HCT116 (cell line): ENCODE results near the gene PKHD1. TPM values are rescaled to one million over a fixed set of nuclear protein-coding genes. Genes with fewer than 3 reads are reported as not detected.

Experiments
- ATAC-seq: fragments of 200-7000 bp; cut with Tn5 transposase; 2 replicates; pipeline ENCODE4 v1.9.1; 2020; ENCODE audit warnings: mild to moderate bottlenecking, moderate library complexity
- BruUV-seq: library from RNA; stranded (reverse); fragments of 400-500 nt; replicated peaks from 2 replicates; lab custom pipeline; 2021; lab: Mats Ljungman, UMichigan
- CTCF ChIA-PET: fragments of 300-600 bp; sonication (Branson Sonifier 250); formaldehyde crosslinking; loops from one replicate; lab custom pipeline; 2021; ENCODE audit warnings: antibody characterized with exemption; lab: Charles Lee
- POLR2A ChIA-PET: fragments of 300-600, 350-600 bp; sonication (Branson Sonifier 250); formaldehyde crosslinking; loops from one replicate; lab custom pipeline; 2021; ENCODE audit warnings: antibody characterized with exemption; lab: Charles Lee
- RAD21 ChIA-PET, 2 experiments: fragments of 300-600 bp; sonication (Branson Sonifier 250); formaldehyde crosslinking; loops; one replicate each; lab custom pipeline; 2023; ENCODE audit warnings: low total read pairs in 2 of 2; ENCODE audit not compliant: uncharacterized antibody in 2 of 2, unreplicated experiment in 2 of 2, low non-redundant PET in 1 of 2; lab: Charles Lee
- DNase-seq: peaks from one replicate; pipeline ENCODE4 v3.0.0-alpha.2; 2010; ENCODE audit warnings: low read depth, low spot score
- H2AFZ ChIP-seq: fragments of 200-600 bp; shearing (Covaris generic), sonication (generic); 2 replicates; pipeline ENCODE4 v1.6.1; 2017; ENCODE audit warnings: low read depth, mixed run types, mixed read lengths, antibody characterized with exemption, low read length; ENCODE audit not compliant: poor library complexity, severe bottlenecking
- H3K27ac ChIP-seq: 2 replicates; pipeline ENCODE4 v1.5.1; 2012; ENCODE audit warnings: low read depth, low read length
- H3K27me3 ChIP-seq: fragments of 200-600 bp; sonication (generic); 2 replicates; pipeline ENCODE4 v1.6.1; 2016; ENCODE audit warnings: mixed run types, low read length, mixed read lengths; ENCODE audit not compliant: insufficient read depth
- H3K36me3 ChIP-seq, 2 experiments: fragments of 200-500 bp in 1 of 2; fragments of 200-600 bp in 1 of 2; sonication (Bioruptor generic) in 1 of 2; sonication (generic) in 1 of 2; 2 replicates each; pipeline versions ENCODE4 v1.5.1 to v1.6.1; 2014 to 2016; ENCODE audit warnings: low read length in 2 of 2, inconsistent platforms in 1 of 2, mixed read lengths in 1 of 2, mixed run types in 1 of 2; ENCODE audit not compliant: insufficient read depth in 2 of 2, control insufficient read depth in 1 of 2
- H3K4me1 ChIP-seq, 2 experiments: fragments of 200-600 bp in 1 of 2; sonication (generic) in 1 of 2; 2 replicates each; pipeline versions ENCODE4 v1.5.1 to v1.6.1; 2012 to 2017; ENCODE audit warnings: low read length in 2 of 2, inconsistent platforms in 1 of 2, mild to moderate bottlenecking in 1 of 2, mixed read lengths in 1 of 2, mixed run types in 1 of 2, moderate library complexity in 1 of 2; ENCODE audit not compliant: insufficient read depth in 2 of 2, control insufficient read depth in 1 of 2
- H3K4me2 ChIP-seq: fragments of 200-600 bp; sonication (generic); 2 replicates; pipeline ENCODE4 v1.6.1; 2017; ENCODE audit warnings: mixed run types, low read length, mixed read lengths
- H3K4me3 ChIP-seq, 2 experiments: fragments of 200-600 bp in 1 of 2; sonication (generic) in 1 of 2; replicated peaks in 1 of 2; 2 replicates each; pipeline ENCODE4 v1.5.1; 2011 to 2016; ENCODE audit warnings: low read length in 2 of 2, control low read depth in 1 of 2, low read depth in 1 of 2, mild to moderate bottlenecking in 1 of 2, mixed read lengths in 1 of 2, mixed run types in 1 of 2
- H3K79me2 ChIP-seq: fragments of 200-600 bp; sonication (generic); 2 replicates; pipeline ENCODE4 v1.6.1; 2017; ENCODE audit warnings: mild to moderate bottlenecking, mixed run types, low read length, moderate library complexity, mixed read lengths; ENCODE audit not compliant: insufficient read depth
- H3K9ac ChIP-seq: fragments of 200-600 bp; sonication (generic); 2 replicates; pipeline ENCODE4 v1.6.1; 2016; ENCODE audit warnings: low read length, mixed read lengths
- H3K9me2 ChIP-seq: fragments of 200-600 bp; sonication (generic), shearing (Covaris generic); 2 replicates; pipeline ENCODE4 v1.6.1; 2017; ENCODE audit warnings: mixed run types, mild to moderate bottlenecking, moderate library complexity; ENCODE audit not compliant: insufficient read depth
- H3K9me3 ChIP-seq, 2 experiments: fragments of 200-500 bp in 1 of 2; fragments of 200-600 bp in 1 of 2; sonication (Bioruptor generic) in 1 of 2; sonication (generic) in 1 of 2; 2 replicates each; pipeline ENCODE4 v1.6.1; 2014 to 2017; ENCODE audit warnings: low read length in 2 of 2, mixed read lengths in 2 of 2, inconsistent platforms in 1 of 2, low read depth in 1 of 2, mild to moderate bottlenecking in 1 of 2, mixed run types in 1 of 2, moderate library complexity in 1 of 2; ENCODE audit not compliant: control insufficient read depth in 1 of 2, insufficient read depth in 1 of 2
- H4K20me1 ChIP-seq: fragments of 200-600 bp; sonication (generic), shearing (Covaris generic); 2 replicates; pipeline ENCODE4 v1.6.1; 2017; ENCODE audit warnings: mixed run types, mild to moderate bottlenecking, moderate library complexity; ENCODE audit not compliant: insufficient read depth
- ELF1 ChIP-seq: IDR thresholded peaks from 2 replicates; pipeline ENCODE4 v1.6.1; 2012; ENCODE audit warnings: low read depth, borderline replicate concordance
- EZH2phosphoT487 ChIP-seq: fragments of 200-600 bp; IDR thresholded peaks from 2 replicates; pipeline ENCODE4 v1.6.1; 2018; ENCODE audit warnings: antibody characterized with exemption, borderline replicate concordance
- FOSL1 ChIP-seq: IDR thresholded peaks from 2 replicates; pipeline ENCODE4 v1.6.1; 2012; ENCODE audit warnings: low read depth
- POLR2A ChIP-seq: IDR thresholded peaks from 2 replicates; pipeline ENCODE4 v1.7.0; 2011; ENCODE audit warnings: borderline replicate concordance; ENCODE audit not compliant: insufficient read depth, insufficient read length; ENCODE audit errors: extremely low read depth
- POLR2AphosphoS5 ChIP-seq: IDR thresholded peaks from 2 replicates; pipeline ENCODE4 v1.6.1; 2011; ENCODE audit warnings: mild to moderate bottlenecking, low read depth, low read length, moderate library complexity
- RAD21 ChIP-seq: IDR thresholded peaks from 2 replicates; pipeline ENCODE4 v1.6.1; 2012; ENCODE audit warnings: low read depth, mild to moderate bottlenecking
- SIN3A ChIP-seq: IDR thresholded peaks from 2 replicates; pipeline ENCODE4 v1.6.1; 2012; ENCODE audit warnings: low read depth
- SRF ChIP-seq: IDR thresholded peaks from 2 replicates; pipeline ENCODE4 v1.6.1; 2012; ENCODE audit warnings: low read depth
- TCF7L2 ChIP-seq: IDR thresholded peaks from 2 replicates; pipeline ENCODE4 v1.7.0; 2011; ENCODE audit warnings: borderline replicate concordance, inconsistent platforms; ENCODE audit not compliant: insufficient read depth, insufficient read length; ENCODE audit errors: extremely low read depth
- YY1 ChIP-seq: IDR thresholded peaks from 2 replicates; pipeline ENCODE4 v1.6.1; 2011; ENCODE audit warnings: low read length, low read depth, moderate library complexity, mild to moderate bottlenecking; ENCODE audit not compliant: insufficient replicate concordance; ENCODE audit errors: extremely low read depth
- ZBTB33 ChIP-seq: IDR thresholded peaks from 2 replicates; pipeline ENCODE4 v1.6.1; 2011; ENCODE audit warnings: mild to moderate bottlenecking, low read length, moderate library complexity; ENCODE audit not compliant: insufficient replicate concordance; ENCODE audit errors: extremely low read depth
- ZFX ChIP-seq: fragments of 450-650 bp; IDR thresholded peaks from 2 replicates; pipeline ENCODE4 v1.6.1; 2017
- ZNF274 ChIP-seq: fragments of 200-500 bp; sonication (Bioruptor generic); IDR thresholded peaks from 2 replicates; pipeline ENCODE4 v1.6.1; 2014; ENCODE audit warnings: mild to moderate bottlenecking, low read depth, low read length, inconsistent platforms
- intact Hi-C: fragments of 100-400 bp; cut with micrococcal nuclease; formaldehyde crosslinking; loops from 2 replicates; pipeline ENCODE4 v1.10.0; 2022
- total RNA-seq: library from RNA; stranded (reverse); gene quantifications from one replicate; pipeline ENCODE4 v1.2.1, GENCODE V29; 2021; ENCODE audit not compliant: unreplicated experiment
- TF ChIP-seq, protein P1 (sequence below): IDR thresholded peaks from 2 replicates; pipeline ENCODE4 v1.6.1; 2012
- TF ChIP-seq, protein P2 (sequence below): IDR thresholded peaks from 2 replicates; pipeline ENCODE4 v1.6.1; 2012

PKHD1 gene
- total RNA-seq, 1 experiment from 2014 or later = not detected

DNA sequence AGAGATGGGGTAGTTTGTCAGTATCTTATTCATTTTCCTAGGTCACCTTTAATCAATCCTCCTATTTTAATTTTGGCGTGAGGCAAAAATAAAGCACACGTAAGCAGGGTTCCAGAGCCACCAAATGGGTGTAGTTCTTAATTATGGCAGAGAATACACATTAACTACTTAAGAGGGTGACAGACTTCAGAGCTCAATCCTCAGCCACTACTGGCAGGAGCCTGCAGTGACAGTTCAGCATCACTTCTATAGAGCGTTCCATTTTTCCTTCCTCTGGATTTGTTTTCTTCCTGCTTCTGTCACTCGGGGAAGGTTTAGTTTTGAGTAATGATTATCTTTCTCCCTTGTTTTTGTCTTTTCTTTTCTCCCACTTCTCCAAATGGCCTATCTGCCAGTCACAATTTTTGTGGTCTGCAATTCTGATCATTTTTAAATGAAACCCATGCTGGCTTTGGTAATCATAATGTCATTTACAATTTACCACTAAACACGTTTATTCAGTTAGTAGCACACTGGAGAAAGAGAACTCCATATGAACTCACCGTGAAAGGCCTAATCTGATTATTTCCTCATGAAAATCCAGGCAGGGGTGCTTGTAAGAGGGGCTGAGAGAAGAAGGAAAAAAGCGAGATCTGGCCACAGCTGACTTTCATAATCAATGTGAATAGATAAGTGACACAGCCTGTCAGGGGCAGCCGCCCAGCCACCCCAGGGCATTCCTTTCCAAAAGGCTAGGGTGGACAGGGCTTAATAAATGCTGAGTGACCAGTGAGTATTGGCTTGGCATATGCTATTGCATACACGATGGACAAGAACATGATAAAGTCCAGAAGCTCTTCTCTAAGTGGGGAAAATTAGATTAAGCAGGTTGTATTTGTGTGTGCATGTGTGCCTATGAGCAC, 412.1 kb downstream of the PKHD1 start:
- no peaks in the 10 kb centered on the region for H4K20me1 ChIP-seq
- no peak overlapping the region for H3K4me3 ChIP-seq
- no peaks in the 10 kb centered on the region for H3K36me3 ChIP-seq
- no peak for DNase-seq
- TF ChIP-seq SIN3A (no peak), FOSL1 (no peak), RAD21 (no peak), ELF1 (no peak), ZNF274 (no peak), TCF7L2 (no peak), SRF (no peak), EZH2phosphoT487 (no peak), ZFX (no peak), ZBTB33 (no peak), POLR2A (no peak), YY1 (no peak), POLR2AphosphoS5 (no peak)
- TF ChIP-seq, protein P1, sequence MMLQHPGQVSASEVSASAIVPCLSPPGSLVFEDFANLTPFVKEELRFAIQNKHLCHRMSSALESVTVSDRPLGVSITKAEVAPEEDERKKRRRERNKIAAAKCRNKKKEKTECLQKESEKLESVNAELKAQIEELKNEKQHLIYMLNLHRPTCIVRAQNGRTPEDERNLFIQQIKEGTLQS = no peak
- TF ChIP-seq, protein P2, sequence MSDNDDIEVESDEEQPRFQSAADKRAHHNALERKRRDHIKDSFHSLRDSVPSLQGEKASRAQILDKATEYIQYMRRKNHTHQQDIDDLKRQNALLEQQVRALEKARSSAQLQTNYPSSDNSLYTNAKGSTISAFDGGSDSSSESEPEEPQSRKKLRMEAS = no peak
- TF ChIP-seq, all 23 proteins: peak for 0
- Histone ChIP-seq H3K9me3 (peaks cover 4 to 18% of the 10 kb centered on the region in 2 experiments; a peak in 2 of 4 replicates), H3K4me1 (no peaks in the 10 kb centered on the region), H2AFZ (no peak overlapping the region), H3K79me2 (no peaks in the 10 kb centered on the region), H3K27ac (no peak overlapping the region), H3K4me2 (no peak overlapping the region), H3K9ac (no peak overlapping the region), H3K9me2 (no peaks in the 10 kb centered on the region), H3K27me3 (no peaks in the 10 kb centered on the region)
- ATAC-seq = no peak
- ChIA-PET RAD21 (no interaction called here), CTCF (no interaction called here), POLR2A (no interaction called here)
- intact Hi-C loops = no loop called here
- BruUV-seq = no TSS peak
